Thymus (tissue), 11 donors: ENCODE data around the gene LPIN1. TPM values are rescaled to one million over a fixed set of nuclear protein-coding genes. Genes with fewer than 3 reads are reported as not detected.
"Not testable (repeated sequence)": the region's sequence is repeated elsewhere in the genome, so short reads cannot be mapped to it uniquely, and the experiment has no call there.

Experiments
- DNase-seq, 9 donors: peaks; one replicate each; pipeline ENCODE4 v3.0.0-alpha.2; 2013; ENCODE audit warnings: low spot score in 9 of 9, low read depth in 6 of 9, missing footprints in 1 of 9
- H3K27ac ChIP-seq, 2 donors: one replicate each; pipeline ENCODE4 v1.5.1; 2013; ENCODE audit warnings: control low read depth in 1 of 2, low read depth in 1 of 2, low read length in 1 of 2, mild to moderate bottlenecking in 1 of 2, moderate library complexity in 1 of 2
- H3K27me3 ChIP-seq, 2 donors: one replicate each; pipeline ENCODE4 v1.5.1; 2013; ENCODE audit warnings: low read length in 1 of 2; ENCODE audit not compliant: control insufficient read depth in 2 of 2, insufficient read depth in 1 of 2
- H3K36me3 ChIP-seq, 2 donors: one replicate each; pipeline ENCODE4 v1.5.1; 2013; ENCODE audit warnings: low read length in 1 of 2, mild to moderate bottlenecking in 1 of 2, moderate library complexity in 1 of 2; ENCODE audit not compliant: control insufficient read depth in 2 of 2, insufficient read depth in 2 of 2
- H3K4me1 ChIP-seq, 2 donors: one replicate each; pipeline ENCODE4 v1.5.1; 2013; ENCODE audit warnings: low read length in 2 of 2; ENCODE audit not compliant: control insufficient read depth in 2 of 2, insufficient read depth in 2 of 2
- H3K4me3 ChIP-seq, 2 donors: one replicate each; pipeline ENCODE4 v1.5.1; 2013; ENCODE audit warnings: low read length in 2 of 2, control low read depth in 1 of 2, mild to moderate bottlenecking in 1 of 2
- H3K9me3 ChIP-seq, 2 donors: one replicate each; pipeline ENCODE4 v1.5.1; 2013; ENCODE audit warnings: low read length in 1 of 2, mild to moderate bottlenecking in 1 of 2; ENCODE audit not compliant: control insufficient read depth in 2 of 2, insufficient read depth in 1 of 2
- WGBS: extraction: QIAGEN DNeasy Blood & Tissue Kit; methylation state at CpG from one replicate; pipeline ENCODE4 v1.1.7; 2013; 5-methylcytosine and 5-hydroxymethylcytosine counted together
- polyA plus RNA-seq: library from polyadenylated mRNA; stranded (reverse); fragments of 200-250 nt; gene quantifications from one replicate; pipeline ENCODE4 v1.2.3, GENCODE V29; 2013
- total RNA-seq: library from RNA; stranded (reverse); fragments of 120-200 nt; gene quantifications from one replicate; pipeline ENCODE4 v1.2.4, GENCODE V29; 2013
- donor health status: healthy.

The LPIN1 gene
- total and polyA plus RNA-seq, 2 donors: 15.6 to 46.6 TPM

DNA sequence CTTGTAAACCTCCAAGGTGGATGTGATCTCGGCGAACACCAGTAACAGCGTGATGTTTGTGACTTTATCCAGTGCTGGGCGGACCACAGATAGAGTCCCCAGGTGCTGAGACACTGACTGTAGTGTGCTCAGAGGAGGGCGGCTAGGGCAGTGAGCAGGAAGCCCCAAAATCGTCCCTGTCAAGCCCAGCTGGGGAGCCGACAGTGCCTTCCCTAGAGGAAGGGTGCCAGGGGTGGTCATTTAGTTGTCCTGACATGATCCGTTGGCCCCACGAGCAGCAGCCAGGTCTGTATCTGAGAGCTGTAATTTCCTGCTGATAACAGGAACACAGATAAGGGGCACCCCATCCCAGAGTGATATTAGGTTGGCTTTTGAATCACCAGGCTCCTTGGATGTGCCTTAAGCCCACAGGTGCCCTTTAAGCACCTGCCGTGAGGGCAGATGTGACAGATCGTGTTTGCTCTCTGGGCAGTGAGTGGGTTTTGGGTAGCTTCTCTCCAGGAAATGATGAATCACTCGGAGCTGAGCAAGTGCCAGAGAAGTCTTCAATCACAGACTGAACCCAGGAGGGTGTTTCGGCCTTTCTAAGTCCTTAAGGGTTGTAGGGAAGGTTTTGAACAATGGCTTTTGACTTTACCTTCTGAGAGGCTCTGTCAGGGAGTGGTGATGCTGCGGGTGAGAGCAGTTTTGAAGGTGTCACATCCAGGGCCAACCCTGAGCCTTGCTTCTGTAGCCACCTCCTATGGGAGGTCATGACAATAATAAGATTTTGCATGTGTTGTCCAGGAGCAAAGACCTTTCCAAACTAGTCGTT lies 7.7 kb downstream of the LPIN1 start:
- H3K4me1 ChIP-seq: peaks cover 23 to 61% of the 10 kb centered on the region in 2 donors

DNA sequence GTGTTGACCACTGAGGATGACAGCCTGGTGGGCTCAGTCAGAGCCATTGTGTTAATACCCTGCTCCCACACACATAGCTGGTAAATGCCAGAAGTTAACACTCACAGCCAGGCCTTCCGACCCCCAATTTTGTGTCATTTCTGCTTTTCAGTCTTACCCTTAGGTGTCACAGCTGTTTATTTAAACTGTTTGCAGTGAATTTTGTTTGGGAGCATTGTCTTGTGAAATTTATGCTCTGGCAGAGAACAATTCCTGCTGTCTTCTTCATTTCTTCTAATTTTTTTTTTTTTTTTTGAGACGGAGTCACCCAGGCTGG lies 8.2 kb downstream of the LPIN1 start:
- Histone ChIP-seq H3K27me3 (no peaks in the 10 kb centered on the region), H3K4me3 (no peak overlapping the region), H3K9me3 (no peaks in the 10 kb centered on the region), H3K4me1 (peaks cover 23 to 55% of the 10 kb centered on the region in 2 donors), H3K27ac (no peak overlapping the region), H3K36me3 (peaks cover 0 to 2% of the 10 kb centered on the region in 2 donors)
- DNase-seq: no peak
- WGBS: 64% methylated on average over 2 of the region's 2 CpGs

More for the DNA sequence above, 7.7 kb downstream of the LPIN1 start:
- 6% methylated on average over 15 of the region's 15 CpGs for WGBS
- H3K27me3 ChIP-seq: no peaks in the 10 kb centered on the region
- peak in 1 of 9 donors; percentile 61 for DNase-seq
- no peaks in the 10 kb centered on the region for H3K9me3 ChIP-seq
- no peak overlapping the region for H3K4me3 ChIP-seq
- peak overlapping the region; percentile 60 to 87 for H3K27ac ChIP-seq
- H3K36me3 ChIP-seq: peaks cover 0 to 2% of the 10 kb centered on the region in 2 donors

DNA sequence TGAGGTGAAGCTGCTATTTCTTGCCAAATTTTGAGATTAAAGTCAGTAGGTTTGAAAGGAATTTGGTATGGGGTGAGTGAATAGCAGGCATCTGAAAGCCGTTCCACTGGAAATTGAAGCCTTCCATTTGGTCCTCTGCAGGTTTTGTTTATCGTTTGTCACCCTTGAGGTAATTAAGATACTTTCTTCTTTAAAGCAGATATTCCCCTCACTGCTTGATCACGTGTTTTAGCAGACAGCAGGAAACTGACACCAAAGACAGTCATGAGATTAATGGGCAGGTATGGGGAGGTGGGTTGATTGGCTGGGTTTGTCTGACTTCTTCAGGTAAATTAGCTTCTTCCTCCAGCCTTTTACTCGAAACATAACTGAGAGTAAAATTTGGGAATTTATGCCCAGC lies 10.7 kb downstream of the LPIN1 start:
- WGBS: 52% methylated on average over 4 of the region's 4 CpGs
- DNase-seq: peak in 1 of 9 donors; percentile 52
- Histone ChIP-seq H3K36me3 (peaks cover 0 to 2% of the 10 kb centered on the region in 2 donors), H3K9me3 (no peaks in the 10 kb centered on the region), H3K27ac (peak overlapping the region in 1 of 2 donors; percentile 56), H3K4me1 (peaks cover 21 to 49% of the 10 kb centered on the region in 2 donors), H3K4me3 (no peak overlapping the region), H3K27me3 (no peaks in the 10 kb centered on the region)

DNA sequence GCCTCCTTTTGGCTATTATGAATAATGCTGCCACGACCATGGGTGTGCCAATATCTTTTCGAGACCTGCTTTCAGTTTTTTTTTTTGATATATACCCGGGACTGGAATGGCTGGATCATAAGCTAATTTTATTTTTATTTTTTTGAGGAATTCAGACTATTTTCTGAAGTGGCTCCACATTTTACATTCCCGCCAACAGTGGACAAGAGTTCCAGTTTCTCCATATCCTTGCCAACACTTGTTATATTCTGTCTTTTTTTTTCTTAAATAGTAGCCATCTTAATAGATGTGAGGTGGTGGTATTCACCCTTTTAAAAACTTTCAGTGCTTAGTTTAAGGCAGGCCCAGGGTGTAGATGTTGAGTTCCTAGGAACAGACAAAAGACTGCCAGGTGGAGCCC lies 11.8 kb downstream of the LPIN1 start:
- no peaks in the 10 kb centered on the region for H3K9me3 ChIP-seq
- H3K4me3 ChIP-seq: no peak overlapping the region
- no peak overlapping the region for H3K27ac ChIP-seq
- peaks cover 0 to 2% of the 10 kb centered on the region in 2 donors for H3K36me3 ChIP-seq
- H3K4me1 ChIP-seq: peaks cover 21 to 42% of the 10 kb centered on the region in 2 donors
- H3K27me3 ChIP-seq: no peaks in the 10 kb centered on the region
- no peak for DNase-seq
- 97% methylated on average over 4 of the region's 4 CpGs for WGBS

DNA sequence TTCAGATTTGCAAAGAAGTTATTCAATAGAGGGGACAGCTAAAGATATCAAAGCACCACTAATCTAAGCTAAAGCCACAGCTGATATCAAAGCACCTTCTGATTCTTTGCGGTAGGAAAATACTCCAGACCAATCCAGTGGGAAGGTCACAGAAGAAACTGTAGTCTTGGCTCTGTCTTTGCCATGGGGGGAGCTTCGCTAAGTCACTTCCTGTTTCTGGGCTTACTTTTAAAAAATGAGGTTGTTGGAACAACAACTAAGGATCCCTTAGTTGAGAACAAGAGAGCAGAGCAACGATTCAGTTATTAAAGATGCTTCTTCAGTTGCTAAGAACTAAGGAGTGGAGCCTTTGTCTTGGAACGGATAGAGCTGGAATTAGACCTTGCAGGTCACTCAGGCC lies 12.2 kb downstream of the LPIN1 start:
- Histone ChIP-seq H3K36me3 (peaks cover 0 to 2% of the 10 kb centered on the region in 2 donors), H3K27ac (peak overlapping the region in 1 of 2 donors; percentile 11), H3K9me3 (no peaks in the 10 kb centered on the region), H3K27me3 (no peaks in the 10 kb centered on the region), H3K4me1 (peaks cover 16 to 38% of the 10 kb centered on the region in 2 donors), H3K4me3 (no peak overlapping the region)
- DNase-seq: no peak
- WGBS: 69% methylated on average over 4 of the region's 4 CpGs

DNA sequence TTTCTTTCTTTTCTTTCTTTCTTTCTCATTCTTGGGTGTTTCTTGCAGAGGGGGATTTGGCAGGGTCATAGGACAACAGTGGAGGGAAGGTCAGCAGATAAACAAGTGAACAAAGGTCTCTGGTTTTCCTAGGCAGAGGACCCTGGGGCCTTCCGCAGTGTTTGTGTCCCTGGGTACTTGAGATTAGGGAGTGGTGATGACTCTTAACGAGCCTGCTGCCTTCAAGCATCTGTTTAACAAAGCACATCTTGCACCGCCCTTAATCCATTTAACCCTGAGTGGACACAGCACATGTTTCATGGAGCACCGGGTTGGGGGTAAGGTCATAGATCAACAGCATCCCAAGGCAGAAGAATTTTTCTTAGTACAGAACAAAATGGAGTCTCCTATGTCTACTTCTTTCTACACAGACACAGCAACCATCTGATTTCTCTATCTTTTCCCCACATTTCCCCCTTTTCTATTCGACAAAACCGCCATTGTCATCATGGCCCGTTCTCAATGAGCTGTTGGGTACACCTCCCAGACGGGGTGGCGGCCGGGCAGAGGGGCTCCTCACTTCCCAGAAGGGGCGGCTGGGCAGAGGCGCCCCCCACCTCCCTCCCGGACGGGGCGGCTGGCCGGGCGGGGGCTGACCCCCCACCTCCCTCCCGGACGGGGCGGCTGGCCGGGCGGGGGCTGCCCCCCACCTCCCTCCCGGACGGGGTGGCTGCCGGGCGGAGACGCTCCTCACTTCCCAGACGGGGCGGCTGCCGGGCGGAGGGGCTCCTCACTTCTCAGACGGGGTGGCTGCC lies 12.9 kb downstream of the LPIN1 start:
- H3K4me3 ChIP-seq, DNase-seq, H3K9me3 ChIP-seq, H3K27me3 ChIP-seq, H3K36me3 ChIP-seq, H3K27ac ChIP-seq: not testable (repeated sequence)
- WGBS: 97% methylated on average over 26 of the region's 32 CpGs
- peaks cover 9 to 31% of the 10 kb centered on the region in 2 donors for H3K4me1 ChIP-seq

DNA sequence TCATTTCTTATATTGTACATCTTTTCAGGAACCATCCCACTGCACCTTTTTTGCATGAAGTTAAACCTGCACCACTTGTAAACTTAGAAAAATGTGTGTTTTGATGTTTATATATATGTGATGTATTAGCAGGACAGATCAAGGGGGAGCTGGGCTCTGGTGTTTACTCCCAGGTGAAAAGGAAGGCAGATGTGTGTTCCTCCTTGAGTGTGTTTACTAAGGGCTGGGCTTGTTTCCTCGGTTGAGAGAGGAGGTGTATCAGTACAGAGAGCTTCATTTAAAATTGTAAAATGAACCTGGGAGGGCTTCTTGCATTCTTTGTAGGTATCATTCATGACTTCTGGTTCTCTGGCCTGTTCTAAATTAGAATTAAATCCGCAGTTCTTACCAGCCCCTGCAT lies 14.8 kb downstream of the LPIN1 start:
- H3K27me3 ChIP-seq: no peaks in the 10 kb centered on the region
- no peak overlapping the region for H3K4me3 ChIP-seq
- H3K27ac ChIP-seq: peak overlapping the region in 1 of 2 donors; percentile 19
- H3K9me3 ChIP-seq: peaks cover 0 to 4% of the 10 kb centered on the region in 2 donors
- WGBS: 61% methylated on average over 2 of the region's 2 CpGs
- H3K36me3 ChIP-seq: peaks cover 8 to 9% of the 10 kb centered on the region in 2 donors
- no peak for DNase-seq
- peaks cover 5 to 22% of the 10 kb centered on the region in 2 donors for H3K4me1 ChIP-seq

DNA sequence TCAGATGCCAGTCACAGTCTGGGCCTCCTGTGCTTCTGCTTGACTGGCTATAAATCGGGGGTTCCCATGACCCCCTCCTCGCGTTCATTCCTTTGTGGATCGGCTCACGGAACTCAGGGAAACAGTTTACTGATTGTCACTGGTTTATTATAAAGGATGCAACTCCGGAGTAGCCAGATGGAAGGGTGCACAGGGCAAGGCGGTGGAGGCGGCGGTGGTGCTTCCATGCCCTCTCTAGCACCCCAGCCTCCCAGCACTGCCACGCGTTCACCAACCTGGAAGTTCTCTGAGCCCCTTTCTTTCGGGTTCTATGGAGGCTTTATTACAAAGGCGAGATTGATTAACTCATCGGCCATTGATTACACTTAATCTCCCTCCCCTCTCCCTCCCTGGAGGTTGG lies 15.6 kb downstream of the LPIN1 start:
- no peaks in the 10 kb centered on the region for H3K27me3 ChIP-seq
- H3K27ac ChIP-seq: no peak overlapping the region
- peaks cover 15 to 17% of the 10 kb centered on the region in 2 donors for H3K36me3 ChIP-seq
- H3K9me3 ChIP-seq: peaks cover 0 to 4% of the 10 kb centered on the region in 2 donors
- no peak for DNase-seq
- WGBS: 97% methylated on average over 14 of the region's 14 CpGs
- peaks cover 5 to 20% of the 10 kb centered on the region in 2 donors for H3K4me1 ChIP-seq
- H3K4me3 ChIP-seq: no peak overlapping the region
